Stomach (tissue), 9 donors: ENCODE data around the gene FRMD8. TPM values are rescaled to one million over a fixed set of nuclear protein-coding genes. Genes with fewer than 3 reads are reported as not detected.

ENCODE experiments used
- DNase-seq, 2 donors: peaks; one replicate each; pipeline versions ENCODE4 v3.0.0 to v3.0.0-alpha.2; 2013 to 2019
- H3K27ac ChIP-seq, 5 donors: fragments of 200-600 bp in 4 of 5; sonication (generic) in 4 of 5; one replicate each; pipeline ENCODE4 v1.5.1; 2013 to 2019; ENCODE audit warnings: mild to moderate bottlenecking in 1 of 5, moderate library complexity in 1 of 5
- H3K27me3 ChIP-seq, 3 donors: fragments of 200-600 bp; sonication (generic); one replicate each; pipeline ENCODE4 v1.5.1; 2017 to 2019; ENCODE audit warnings: mixed run types in 1 of 3
- H3K36me3 ChIP-seq, 4 donors: fragments of 200-600 bp; sonication (generic); 1 replicate in 3 of 4; 2 replicates in 1 of 4; pipeline ENCODE4 v1.5.1; 2016 to 2019
- H3K4me1 ChIP-seq, 4 donors: fragments of 200-600 bp; sonication (generic); one replicate each; pipeline ENCODE4 v1.5.1; 2016 to 2019
- H3K4me3 ChIP-seq, 4 donors: fragments of 200-600 bp; sonication (generic) in 3 of 4; one replicate each; pipeline ENCODE4 v1.5.1; 2016 to 2019; ENCODE audit warnings: mild to moderate bottlenecking in 1 of 4
- H3K9me3 ChIP-seq, 4 donors: fragments of 200-600 bp; sonication (generic); one replicate each; pipeline ENCODE4 v1.5.1; 2016 to 2019
- EP300 ChIP-seq: sonication (generic); formaldehyde crosslinking; IDR thresholded peaks from one replicate; pipeline ENCODE4 v1.6.1; 2017; ENCODE audit warnings: antibody characterized with exemption
- POLR2A ChIP-seq, 4 donors: fragments of 450-650 bp; IDR thresholded peaks; one replicate each; pipeline ENCODE4 v1.6.1; 2016; ENCODE audit warnings: antibody characterized with exemption in 4 of 4, control low read depth in 2 of 4, mild to moderate bottlenecking in 1 of 4, moderate library complexity in 1 of 4
- POLR2AphosphoS5 ChIP-seq, 3 donors: sonication (generic); formaldehyde crosslinking; IDR thresholded peaks; one replicate each; pipeline ENCODE4 v1.6.1; 2016; ENCODE audit warnings: antibody characterized with exemption in 3 of 3
- WGBS, 5 donors: extraction: QIAGEN DNeasy Blood & Tissue Kit in 3 of 5; methylation state at CpG; one replicate each; pipeline versions ENCODE4 v1.1.5 to v1.1.7; 2013 to 2018; 5-methylcytosine and 5-hydroxymethylcytosine counted together
- intact Hi-C: fragments of 100-400 bp; cut with DNase I; formaldehyde crosslinking; loops from one replicate; pipeline ENCODE4 v1.15.1; 2023; ENCODE audit warnings: low total_unique reads
- polyA plus RNA-seq, 3 donors: library from polyadenylated mRNA; stranded (reverse); fragments of 200-250 nt; gene quantifications; one replicate each; pipeline ENCODE4 v1.2.3, GENCODE V29; 2013
- total RNA-seq, 5 donors: library from RNA; depleted of rRNA; stranded (reverse); fragments of >200 nt; gene quantifications; one replicate each; pipeline versions ENCODE4 v1.1.0 to v1.2.3, GENCODE V29; 2014 to 2016
- TF ChIP-seq, protein P1 (sequence below), 7 experiments: fragments of 450-650 bp in 4 of 7; fragments of 200-600 bp in 3 of 7; sonication (generic) in 3 of 7; IDR thresholded peaks; one replicate each; pipeline ENCODE4 v1.5.1; 2016 to 2019; ENCODE audit warnings: antibody characterized with exemption in 7 of 7, control low read depth in 2 of 7, mild to moderate bottlenecking in 1 of 7
- donor health status: healthy with polysubstance abuse.
- donor health status: Bipolar disorder and iron deficiency.
- donor health status: healthy.

Gene FRMD8
- total and polyA plus RNA-seq, 8 donors = 9.3 to 340 (median 20.8) TPM

DNA sequence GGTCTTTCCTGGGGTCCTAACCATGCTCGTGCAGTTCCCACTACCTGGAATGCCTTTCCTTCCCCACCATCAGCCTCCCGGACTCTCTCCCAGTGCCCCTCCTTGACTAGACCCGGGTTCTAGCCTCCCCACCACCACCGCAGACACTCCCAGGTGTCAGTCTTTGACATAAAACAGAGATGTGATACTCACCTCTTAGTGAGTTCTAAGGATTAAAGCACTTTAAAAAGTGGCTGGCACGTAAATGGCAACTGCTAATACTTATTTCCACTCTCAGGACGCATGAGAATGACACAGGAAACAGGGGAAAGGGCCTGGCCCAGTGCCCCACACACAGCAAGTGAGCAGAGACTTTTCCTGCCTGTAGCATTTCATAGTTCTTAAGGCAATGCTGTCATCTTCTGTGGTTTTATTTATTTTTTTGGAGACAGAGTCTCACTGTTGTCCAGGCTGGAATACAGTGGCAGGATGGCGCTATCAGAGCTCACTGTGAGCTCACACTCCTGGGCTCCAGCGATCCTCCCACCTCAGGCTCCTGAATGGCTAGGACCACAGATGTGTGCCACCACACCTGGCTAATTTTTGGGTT, 2.0 kb upstream of the FRMD8 start:
- no peaks in the 10 kb centered on the region for H3K27me3 ChIP-seq
- H3K36me3 ChIP-seq = peaks cover 0 to 10% (median 7%) of the 10 kb centered on the region in 4 donors
- peaks cover 64 to 91% (median 83%) of the 10 kb centered on the region in 4 donors for H3K4me1 ChIP-seq
- no peak for DNase-seq
- no peaks in the 10 kb centered on the region for H3K9me3 ChIP-seq
- H3K4me3 ChIP-seq = no peak overlapping the region
- 73 to 81% (median 75%) methylated on average over 8 of the region's 8 CpGs for WGBS, 5 donors
- peak overlapping the region; percentile 37 to 100 (median 97) for H3K27ac ChIP-seq
- TF ChIP-seq POLR2AphosphoS5 (IDR thresholded peaks at IDR 0.05) (peak in 1 of 3 donors; percentile 10), POLR2A (IDR thresholded peaks at IDR 0.05) (no peak)
- TF ChIP-seq, protein P1, sequence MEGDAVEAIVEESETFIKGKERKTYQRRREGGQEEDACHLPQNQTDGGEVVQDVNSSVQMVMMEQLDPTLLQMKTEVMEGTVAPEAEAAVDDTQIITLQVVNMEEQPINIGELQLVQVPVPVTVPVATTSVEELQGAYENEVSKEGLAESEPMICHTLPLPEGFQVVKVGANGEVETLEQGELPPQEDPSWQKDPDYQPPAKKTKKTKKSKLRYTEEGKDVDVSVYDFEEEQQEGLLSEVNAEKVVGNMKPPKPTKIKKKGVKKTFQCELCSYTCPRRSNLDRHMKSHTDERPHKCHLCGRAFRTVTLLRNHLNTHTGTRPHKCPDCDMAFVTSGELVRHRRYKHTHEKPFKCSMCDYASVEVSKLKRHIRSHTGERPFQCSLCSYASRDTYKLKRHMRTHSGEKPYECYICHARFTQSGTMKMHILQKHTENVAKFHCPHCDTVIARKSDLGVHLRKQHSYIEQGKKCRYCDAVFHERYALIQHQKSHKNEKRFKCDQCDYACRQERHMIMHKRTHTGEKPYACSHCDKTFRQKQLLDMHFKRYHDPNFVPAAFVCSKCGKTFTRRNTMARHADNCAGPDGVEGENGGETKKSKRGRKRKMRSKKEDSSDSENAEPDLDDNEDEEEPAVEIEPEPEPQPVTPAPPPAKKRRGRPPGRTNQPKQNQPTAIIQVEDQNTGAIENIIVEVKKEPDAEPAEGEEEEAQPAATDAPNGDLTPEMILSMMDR (IDR thresholded peaks at IDR 0.05) = no peak
- intact Hi-C loops = no loop called here

DNA sequence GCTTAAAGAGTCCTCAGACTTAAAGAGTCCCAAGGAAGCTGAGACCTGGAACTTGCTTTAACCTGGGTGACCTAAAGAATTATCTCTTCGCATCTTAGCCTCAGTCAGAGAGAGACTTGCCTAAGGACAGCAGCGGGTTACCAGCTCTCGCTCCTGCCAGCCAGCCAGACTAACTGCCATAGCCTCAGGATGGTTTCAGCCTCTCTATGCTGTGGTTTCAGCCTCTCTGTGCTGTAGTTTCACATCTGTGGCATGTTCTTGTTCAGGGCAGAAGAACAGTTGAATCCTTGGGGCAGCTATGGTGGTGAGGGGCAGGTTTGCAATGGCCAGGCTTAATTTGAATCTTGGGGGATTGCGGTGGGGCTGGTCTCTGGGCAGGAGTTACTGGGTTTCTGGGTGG, 2.3 kb downstream of the FRMD8 start:
- WGBS, 5 donors = 87 to 100% (median 94%) methylated on average over 4 of the region's 4 CpGs
- Histone ChIP-seq H3K4me1 (peaks cover 56 to 82% (median 69%) of the 10 kb centered on the region in 4 donors), H3K4me3 (peak overlapping the region in 1 of 4 donors; percentile 78), H3K27me3 (no peaks in the 10 kb centered on the region), H3K9me3 (no peaks in the 10 kb centered on the region), H3K36me3 (peaks cover 9 to 50% (median 44%) of the 10 kb centered on the region in 4 donors), H3K27ac (peak overlapping the region in 3 of 5 donors; percentile 52 to 71 (median 66))
- intact Hi-C loops = no loop called here
- no peak for TF ChIP-seq POLR2AphosphoS5 (IDR thresholded peaks at IDR 0.05)
- TF ChIP-seq, protein P1 (IDR thresholded peaks at IDR 0.05) = no peak
- no peak for DNase-seq

DNA sequence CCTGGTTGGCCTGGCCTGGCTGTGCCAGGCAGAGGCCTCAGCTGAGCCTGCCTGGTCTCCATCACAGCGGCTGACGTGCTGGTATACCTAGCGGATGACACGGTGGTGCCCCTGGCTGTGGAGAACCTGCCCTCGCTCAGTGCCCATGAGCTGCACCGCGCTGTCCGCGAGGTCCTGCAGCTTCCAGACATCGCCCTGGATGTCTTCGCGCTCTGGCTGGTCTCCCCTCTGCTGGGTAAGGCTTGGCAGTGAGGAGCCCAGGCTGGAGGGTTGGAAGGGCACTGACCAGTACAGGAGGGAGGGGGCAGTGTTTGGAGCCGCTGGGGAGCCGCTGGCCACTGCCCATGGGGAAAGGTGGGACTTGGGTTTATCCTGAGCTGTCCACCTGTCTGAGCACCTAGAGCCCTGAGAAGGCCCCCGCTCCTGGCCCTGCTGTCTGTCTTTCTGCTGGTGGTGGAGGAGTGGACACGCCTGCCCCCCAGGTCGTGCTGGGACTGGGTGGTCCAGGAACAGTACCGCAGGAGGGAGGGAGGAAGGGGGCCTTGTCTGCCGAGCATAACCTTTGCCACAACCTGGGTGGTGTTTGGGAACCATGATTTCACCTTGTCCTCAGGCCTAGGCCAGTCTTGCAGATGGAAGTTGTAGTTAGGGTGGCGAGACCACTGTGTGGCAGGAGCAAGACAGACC, 3.0 kb downstream of the FRMD8 start:
- Histone ChIP-seq H3K9me3 (no peaks in the 10 kb centered on the region), H3K4me1 (peaks cover 53 to 75% (median 62%) of the 10 kb centered on the region in 4 donors), H3K27me3 (no peaks in the 10 kb centered on the region), H3K27ac (peak overlapping the region in 4 of 5 donors; percentile 52 to 71 (median 64)), H3K36me3 (peaks cover 16 to 57% (median 51%) of the 10 kb centered on the region in 4 donors), H3K4me3 (peak overlapping the region in 1 of 4 donors; percentile 78)
- no peak for DNase-seq
- intact Hi-C loops = no loop called here
- TF ChIP-seq POLR2AphosphoS5 (IDR thresholded peaks at IDR 0.05) (no peak), POLR2A (IDR thresholded peaks at IDR 0.05) (no peak), EP300 (no peak)
- TF ChIP-seq, protein P1 (IDR thresholded peaks at IDR 0.05) = no peak
- 83 to 90% (median 90%) methylated on average over 16 to 20 of the region's 20 CpGs for WGBS, 5 donors

DNA sequence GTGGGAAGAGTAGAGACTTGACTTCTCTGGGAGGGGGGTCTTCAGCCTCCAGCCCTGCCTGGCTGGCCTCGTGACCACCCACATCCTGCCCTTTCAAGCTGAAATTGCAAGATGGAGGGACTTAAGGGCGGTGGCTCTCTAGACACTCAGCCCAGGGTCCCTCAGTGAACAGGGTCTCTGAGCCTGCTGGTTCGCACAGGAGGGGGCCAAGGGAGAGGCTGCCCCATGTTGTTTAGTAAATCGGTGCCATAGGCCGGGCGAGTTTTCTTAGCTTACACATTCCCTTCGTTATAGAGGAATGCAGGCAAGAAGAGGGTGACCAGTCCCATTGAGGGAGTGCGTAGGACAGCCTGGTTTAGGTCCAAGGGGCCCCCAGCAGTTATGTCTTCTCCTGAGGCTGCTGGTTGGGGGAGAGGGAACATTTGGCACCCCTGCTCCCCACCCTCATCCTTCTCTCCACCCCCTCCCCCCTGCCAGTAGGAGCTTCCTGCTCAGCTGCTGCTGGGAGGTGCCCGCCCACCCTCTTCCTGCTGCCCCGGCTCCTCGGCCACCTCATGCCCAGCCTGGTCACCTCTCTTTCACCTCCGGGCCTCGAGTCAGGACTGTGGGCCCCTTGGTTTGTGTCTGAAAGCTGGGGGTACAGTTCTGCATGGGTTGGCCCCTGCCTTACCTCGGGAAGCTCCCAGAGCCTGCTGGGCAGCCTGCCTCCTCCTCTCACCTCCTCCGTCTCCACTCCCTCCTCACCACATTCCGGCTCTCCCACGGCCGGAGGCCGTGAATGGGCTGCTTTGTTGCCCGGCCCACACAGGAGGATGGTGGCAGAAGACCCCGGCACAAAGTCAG, 3.9 kb downstream of the FRMD8 start:
- TF ChIP-seq, protein P1 (IDR thresholded peaks at IDR 0.05) = no peak
- TF ChIP-seq EP300 (no peak), POLR2A (IDR thresholded peaks at IDR 0.05) (no peak), POLR2AphosphoS5 (IDR thresholded peaks at IDR 0.05) (no peak)
- Histone ChIP-seq H3K4me3 (peak overlapping the region in 2 of 4 donors; percentile 1 to 78), H3K27ac (peak overlapping the region; percentile 18 to 71 (median 62)), H3K4me1 (peaks cover 48 to 66% (median 58%) of the 10 kb centered on the region in 4 donors), H3K9me3 (no peaks in the 10 kb centered on the region), H3K27me3 (no peaks in the 10 kb centered on the region), H3K36me3 (peaks cover 23 to 66% (median 60%) of the 10 kb centered on the region in 4 donors)
- no peak for DNase-seq
- intact Hi-C loops = no loop called here
- WGBS, 5 donors = 62 to 72% (median 67%) methylated on average over 18 to 21 of the region's 21 CpGs
